SIG-M5 (cell line): ENCODE data around the gene FOLR3.
"Not testable (repeated sequence)": the region's sequence is repeated elsewhere in the genome, so short reads cannot be mapped to it uniquely, and the experiment has no call there.

Source experiments
- DNase-seq: peaks from one replicate; lab custom pipeline; 2025; lab: John Stamatoyannopoulos, UW

FOLR3 gene

GRCh38 chr11:72162891-72163492 lies 27.5 kb downstream of the FOLR3 start:
- DNase-seq = no peak

- DNase-seq = not testable (repeated sequence)
Measured at GRCh38 chr11:72164187-72164586, 28.7 kb downstream of the FOLR3 start.

DNA sequence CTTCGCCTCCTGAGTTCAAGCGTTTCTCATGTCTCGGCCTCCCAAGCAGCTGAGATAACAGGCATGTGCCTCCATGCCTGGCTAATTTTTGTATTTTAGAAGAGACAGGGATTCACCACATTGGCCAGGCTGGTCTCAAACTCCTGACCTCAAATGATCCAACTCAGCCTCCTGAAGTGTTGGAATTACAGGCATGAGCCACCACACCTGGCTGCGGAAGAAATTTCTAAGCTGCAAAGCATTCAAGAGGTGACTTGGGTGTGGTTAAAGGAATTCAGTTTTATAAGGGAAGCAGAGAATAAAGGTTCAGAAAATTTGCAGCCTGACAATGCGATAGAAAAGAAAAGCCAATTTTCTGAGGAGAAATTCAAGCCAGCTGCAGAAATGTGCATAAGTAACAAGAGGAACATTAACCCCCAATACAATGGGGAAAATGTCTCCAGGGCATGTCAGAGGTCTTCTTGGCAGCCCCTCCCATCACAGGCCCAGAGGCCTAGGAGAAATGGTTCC lies 33.6 kb downstream of the FOLR3 start:
- not testable (repeated sequence) for DNase-seq

GRCh38 chr11:72169754-72170153 lies 34.2 kb downstream of the FOLR3 start:
- DNase-seq = not testable (repeated sequence)

- DNase-seq = not testable (repeated sequence)
Measured at GRCh38 chr11:72172043-72172442, 36.5 kb downstream of the FOLR3 start.

GRCh38 chr11:72173291-72173690 lies 37.8 kb downstream of the FOLR3 start:
- DNase-seq = no peak

DNA sequence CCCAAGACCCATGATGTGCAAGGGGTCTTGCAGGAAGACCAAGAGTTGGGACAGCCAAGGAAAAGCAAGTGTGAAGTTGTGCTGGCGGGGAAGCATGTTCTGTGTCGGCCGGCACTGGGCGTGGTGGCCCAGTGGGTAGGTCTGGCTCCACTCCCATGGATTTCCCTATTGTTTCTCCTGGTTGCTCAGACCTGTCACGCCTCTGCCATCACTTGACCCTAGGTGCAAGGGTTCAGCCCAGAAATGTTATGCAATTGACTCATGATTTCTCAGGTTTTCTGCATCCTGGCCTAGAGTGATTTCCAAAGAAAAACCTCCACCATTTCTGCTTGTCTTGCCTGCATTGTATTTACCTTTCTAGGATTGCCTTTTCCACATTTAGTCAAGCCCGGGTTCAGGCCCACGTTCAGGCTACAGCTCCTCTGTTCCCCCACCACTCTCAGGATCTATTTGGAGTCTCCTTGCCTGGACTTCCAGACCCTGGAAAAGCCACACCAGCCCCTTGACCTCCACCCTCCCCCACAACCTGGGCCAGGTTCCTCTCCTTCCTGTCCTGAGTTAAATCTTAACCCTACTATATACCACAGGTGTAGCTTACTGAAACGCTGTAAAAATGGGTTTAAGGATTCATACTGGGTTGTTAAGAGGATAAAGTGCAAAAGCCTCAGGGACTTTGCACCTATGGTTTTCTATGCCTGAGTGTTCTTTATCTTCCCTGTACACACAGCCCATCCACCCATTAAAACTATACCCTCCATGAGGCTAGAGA lies 39.0 kb downstream of the FOLR3 start:
- DNase-seq = no peak

DNA sequence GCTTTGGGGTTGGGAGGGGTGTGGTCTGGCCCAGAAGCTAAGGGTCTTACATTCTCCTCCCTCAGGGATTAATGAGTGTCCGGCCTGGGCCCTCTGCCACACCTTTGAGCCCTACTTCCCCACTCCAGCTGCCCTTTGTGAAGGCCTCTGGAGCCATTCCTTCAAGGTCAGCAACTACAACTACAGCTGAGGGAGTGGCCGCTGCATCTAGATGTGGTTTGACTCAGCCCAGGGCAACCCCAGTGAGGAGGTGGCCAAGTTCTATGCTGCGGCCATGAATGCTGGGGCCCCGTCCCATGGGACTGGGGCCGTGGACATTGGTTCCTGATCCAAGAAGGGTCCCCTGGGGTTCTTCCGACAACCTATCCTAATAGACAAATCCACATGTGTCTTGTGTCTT lies 42.1 kb downstream of the FOLR3 start:
- DNase-seq = no peak

- no peak for DNase-seq
Measured at GRCh38 chr11:72179049-72179803, 43.7 kb downstream of the FOLR3 start.

DNA sequence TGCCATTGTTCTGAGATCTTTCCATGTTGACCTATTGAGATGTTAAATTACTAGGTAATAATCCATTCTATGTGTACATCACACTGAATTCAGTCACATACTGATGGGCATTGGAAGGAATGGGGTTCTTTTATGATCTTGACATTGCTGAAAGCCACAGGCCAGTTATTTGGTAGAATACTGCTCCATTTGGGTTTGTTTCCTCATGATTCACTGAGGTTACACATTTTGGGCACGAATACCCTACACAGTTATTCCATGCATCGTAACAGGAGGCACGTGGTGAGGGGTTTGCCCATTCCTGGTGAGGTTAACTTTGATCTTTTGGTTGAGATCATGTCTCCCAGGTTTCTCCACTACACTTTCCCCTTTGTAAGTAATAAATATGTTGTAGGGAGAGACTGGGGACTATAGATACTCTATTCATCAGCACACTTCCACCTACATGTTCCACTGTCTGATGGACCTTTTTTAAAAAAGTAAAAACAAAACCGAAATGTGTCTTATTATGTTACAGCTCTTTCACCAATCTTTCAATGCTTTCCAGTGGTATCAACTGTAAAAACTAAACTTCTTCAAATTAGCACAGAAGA lies 44.4 kb downstream of the FOLR3 start:
- DNase-seq = no peak

GRCh38 chr11:72180892-72181552 lies 45.5 kb downstream of the FOLR3 start:
- DNase-seq = not testable (repeated sequence)

DNA sequence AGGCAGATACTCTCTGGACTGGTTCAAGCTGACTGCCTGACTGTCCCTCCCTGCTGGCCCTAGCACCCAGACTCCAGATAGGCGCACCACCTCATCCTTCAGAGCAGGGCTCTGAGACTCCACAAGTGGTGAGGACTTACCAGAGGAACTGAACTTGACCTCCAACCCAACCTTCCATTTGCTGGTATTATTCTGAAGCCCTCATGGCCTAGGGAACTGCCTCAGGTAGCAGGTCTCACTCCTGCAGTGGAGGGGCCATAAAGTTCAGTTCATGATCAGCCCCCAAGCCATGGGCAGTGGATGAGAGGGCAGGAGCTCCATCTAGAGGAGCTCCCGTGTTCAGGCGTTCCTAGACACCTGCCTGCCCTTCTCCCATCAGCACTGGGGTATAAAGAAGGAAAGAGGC lies 46.0 kb downstream of the FOLR3 start:
- not testable (repeated sequence) for DNase-seq

GRCh38 chr11:72188267-72188666 lies 52.7 kb downstream of the FOLR3 start:
- DNase-seq = no peak
